HEK293 (cell line): ENCODE results near the gene XRN2.
A peak's percentile ranks its signal among the peaks of the same experiment; 100 is the strongest.

ENCODE experiments used
- CTCF ChIA-PET: fragments of 350-600 bp; formaldehyde crosslinking; extraction: SDS; loops from one replicate; lab custom pipeline; 2021; ENCODE audit warnings: antibody characterized with exemption; lab: Yijun Ruan, JAX
- POLR2A ChIA-PET: fragments of 300-600 bp; formaldehyde crosslinking; extraction: SDS; loops from one replicate; lab custom pipeline; 2020; ENCODE audit warnings: antibody characterized with exemption, inconsistent platforms; lab: Yijun Ruan, JAX
- H3K27ac ChIP-seq: fragments of 200-500 bp; sonication (Bioruptor generic); 2 replicates; pipeline ENCODE4 v1.5.1; 2014; ENCODE audit warnings: low read depth, low read length, control low read depth, inconsistent platforms; ENCODE audit errors: extremely low read depth
- H3K36me3 ChIP-seq, 2 experiments: fragments of 200-500 bp in 1 of 2; sonication (Bioruptor generic) in 1 of 2; 1 replicate in 1 of 2; 2 replicates in 1 of 2; pipeline ENCODE4 v1.5.1; 2014 to 2017; ENCODE audit warnings: inconsistent platforms in 2 of 2, low read length in 2 of 2; ENCODE audit not compliant: control insufficient read depth in 2 of 2, insufficient read depth in 1 of 2
- H3K4me1 ChIP-seq: fragments of 200-500 bp; sonication (Bioruptor generic); 2 replicates; pipeline ENCODE4 v1.5.1; 2014; ENCODE audit warnings: mild to moderate bottlenecking, low read length, inconsistent platforms; ENCODE audit not compliant: control insufficient read depth, insufficient read depth
- H3K4me3 ChIP-seq: 2 replicates; pipeline ENCODE4 v1.5.1; 2011; ENCODE audit warnings: low read depth, mild to moderate bottlenecking, control low read depth, low read length, moderate library complexity
- H3K9me3 ChIP-seq: fragments of 200-500 bp; sonication (Bioruptor generic); 2 replicates; pipeline ENCODE4 v1.5.1; 2014; ENCODE audit warnings: low read depth, low read length, inconsistent platforms; ENCODE audit not compliant: control insufficient read depth, insufficient read depth
- AEBP2 ChIP-seq: fragments of 450-650 bp; formaldehyde crosslinking; IDR thresholded peaks from 2 replicates; pipeline ENCODE4 v1.5.1; 2016; ENCODE audit warnings: missing biosample characterization, missing genetic modification characterization, borderline replicate concordance
- ATF2 ChIP-seq: fragments of 450-650 bp; formaldehyde crosslinking; IDR thresholded peaks from 2 replicates; pipeline ENCODE4 v1.5.1; 2016; ENCODE audit warnings: missing biosample characterization, missing genetic modification characterization, low read depth
- EGR2 ChIP-seq: fragments of 450-650 bp; formaldehyde crosslinking; IDR thresholded peaks from 2 replicates; pipeline ENCODE4 v1.5.1; 2016; ENCODE audit warnings: low read depth, missing biosample characterization, missing genetic modification characterization
- GLI2 ChIP-seq: fragments of 450-650 bp; formaldehyde crosslinking; IDR thresholded peaks from 2 replicates; pipeline ENCODE4; 2017; ENCODE audit warnings: missing biosample characterization, missing genetic modification characterization, low read depth, borderline replicate concordance
- GLIS2 ChIP-seq: fragments of 450-650 bp; formaldehyde crosslinking; IDR thresholded peaks from 2 replicates; pipeline ENCODE4 v1.5.1; 2016; ENCODE audit warnings: missing biosample characterization, missing genetic modification characterization
- IKZF3 ChIP-seq: fragments of 450-650 bp; IDR thresholded peaks from 2 replicates; pipeline ENCODE4 v1.5.0; 2018; ENCODE audit warnings: missing biosample characterization, mild to moderate bottlenecking, missing genetic modification characterization, moderate library complexity
- KLF10 ChIP-seq: fragments of 450-650 bp; IDR thresholded peaks from 2 replicates; pipeline ENCODE4 v1.5.1; 2018; ENCODE audit warnings: missing biosample characterization, mild to moderate bottlenecking, missing genetic modification characterization
- KLF8 ChIP-seq: fragments of 450-650 bp; formaldehyde crosslinking; IDR thresholded peaks from 2 replicates; pipeline ENCODE4 v1.5.1; 2016; ENCODE audit warnings: missing biosample characterization, missing genetic modification characterization
- OSR2 ChIP-seq: fragments of 450-650 bp; formaldehyde crosslinking; IDR thresholded peaks from 2 replicates; pipeline ENCODE4 v1.5.1; 2016; ENCODE audit warnings: missing biosample characterization, missing genetic modification characterization
- PATZ1 ChIP-seq: fragments of 450-650 bp; formaldehyde crosslinking; IDR thresholded peaks from 2 replicates; pipeline ENCODE4 v1.5.1; 2016; ENCODE audit warnings: missing biosample characterization, missing genetic modification characterization
- SP2 ChIP-seq: fragments of 450-650 bp; formaldehyde crosslinking; IDR thresholded peaks from 2 replicates; pipeline ENCODE4 v1.5.1; 2016; ENCODE audit warnings: missing biosample characterization, missing genetic modification characterization
- SP3 ChIP-seq: fragments of 450-650 bp; formaldehyde crosslinking; IDR thresholded peaks from 2 replicates; pipeline ENCODE4 v1.5.1; 2016; ENCODE audit warnings: missing biosample characterization, missing genetic modification characterization
- ZNF121 ChIP-seq: fragments of 450-650 bp; formaldehyde crosslinking; IDR thresholded peaks from 2 replicates; pipeline ENCODE4 v1.5.1; 2016; ENCODE audit warnings: missing biosample characterization, missing genetic modification characterization
- ZNF184 ChIP-seq: fragments of 450-650 bp; IDR thresholded peaks from 2 replicates; pipeline ENCODE4 v1.5.1; 2018; ENCODE audit warnings: missing biosample characterization, mild to moderate bottlenecking, missing genetic modification characterization
- ZNF324 ChIP-seq: fragments of 450-650 bp; formaldehyde crosslinking; IDR thresholded peaks from 2 replicates; pipeline ENCODE4 v1.5.1; 2016; ENCODE audit warnings: missing biosample characterization, missing genetic modification characterization
- ZNF341 ChIP-seq: fragments of 450-650 bp; formaldehyde crosslinking; IDR thresholded peaks from 2 replicates; pipeline ENCODE4; 2016; ENCODE audit warnings: low read depth, missing biosample characterization, missing genetic modification characterization
- ZNF366 ChIP-seq: fragments of 450-650 bp; formaldehyde crosslinking; conservative IDR thresholded peaks from 2 replicates; pipeline ENCODE4 v1.5.1; 2016; ENCODE audit warnings: missing biosample characterization, missing genetic modification characterization
- ZNF398 ChIP-seq: fragments of 450-650 bp; formaldehyde crosslinking; IDR thresholded peaks from 2 replicates; pipeline ENCODE4 v1.5.1; 2017; ENCODE audit warnings: missing biosample characterization, missing genetic modification characterization
- ZNF488 ChIP-seq: fragments of 450-650 bp; formaldehyde crosslinking; IDR thresholded peaks from 2 replicates; pipeline ENCODE4 v1.5.1; 2016; ENCODE audit warnings: missing biosample characterization, missing genetic modification characterization
- ZNF549 ChIP-seq: fragments of 450-650 bp; IDR thresholded peaks from 2 replicates; pipeline ENCODE4 v1.5.1; 2018; ENCODE audit warnings: missing biosample characterization, missing genetic modification characterization, mild to moderate bottlenecking, inconsistent platforms, moderate library complexity
- ZNF561 ChIP-seq: fragments of 450-650 bp; IDR thresholded peaks from 2 replicates; pipeline ENCODE4 v1.5.1; 2018; ENCODE audit warnings: missing biosample characterization, missing genetic modification characterization, borderline replicate concordance
- ZNF600 ChIP-seq: fragments of 450-650 bp; formaldehyde crosslinking; IDR thresholded peaks from 2 replicates; pipeline ENCODE4 v1.5.1; 2016; ENCODE audit warnings: missing biosample characterization, missing genetic modification characterization
- ZNF623 ChIP-seq: fragments of 450-650 bp; formaldehyde crosslinking; IDR thresholded peaks from 2 replicates; pipeline ENCODE4 v1.5.1; 2016; ENCODE audit warnings: missing biosample characterization, missing genetic modification characterization
- ZNF629 ChIP-seq: fragments of 450-650 bp; formaldehyde crosslinking; IDR thresholded peaks from 2 replicates; pipeline ENCODE4 v1.5.1; 2017; ENCODE audit warnings: missing biosample characterization, missing genetic modification characterization
- ZNF704 ChIP-seq: fragments of 450-650 bp; formaldehyde crosslinking; IDR thresholded peaks from 2 replicates; pipeline ENCODE4 v1.5.1; 2016; ENCODE audit warnings: missing biosample characterization, missing genetic modification characterization
- ZNF747 ChIP-seq: fragments of 450-650 bp; formaldehyde crosslinking; IDR thresholded peaks from 2 replicates; pipeline ENCODE4 v1.5.1; 2016; ENCODE audit warnings: missing biosample characterization, missing genetic modification characterization
- ZNF768 ChIP-seq: fragments of 450-650 bp; formaldehyde crosslinking; IDR thresholded peaks from 2 replicates; pipeline ENCODE4 v1.5.1; 2018; ENCODE audit warnings: missing biosample characterization, mild to moderate bottlenecking, missing genetic modification characterization
- ZSCAN30 ChIP-seq: fragments of 450-650 bp; IDR thresholded peaks from 2 replicates; pipeline ENCODE4 v1.5.1; 2018; ENCODE audit warnings: missing biosample characterization, mild to moderate bottlenecking, missing genetic modification characterization, moderate library complexity

XRN2 gene

GRCh38 chr20:21303061-21303871 lies at the start of gene XRN2:
Gene XRN2, plus strand, starts transcription at chr20:21303331. Its CDS starts 68 bp downstream, at chr20:21303399.
- Histone ChIP-seq H3K27ac (peak within 1 kb of the TSS; percentile 92), H3K4me1 (peaks cover 4% of the 10 kb centered on the region; the same call in 1 of the 2 replicates), H3K9me3 (no peaks in the 10 kb centered on the region), H3K36me3 (peaks cover 0 to 4% of the 10 kb centered on the region in 2 experiments; a peak in 1 of 3 replicates), H3K4me3 (peak within 1 kb of the TSS; percentile 86)
- POLR2A ChIA-PET: interaction anchor here (0.5 to 1.1 kb wide), 9 partner anchors 13 to 592 kb away, joined by 3 to 5 read pairs (median 3); no protein-coding TSS in a partner anchor
- CTCF ChIA-PET: interaction anchor here (0.6 to 1.0 kb wide), 3 partner anchors 28 to 1253 kb away, joined by 3 to 7 read pairs (median 3); no protein-coding TSS in a partner anchor
- TF ChIP-seq ZNF747 (no peak), EGR2 (tag by site-specific recombination) (peak; percentile 69), ZNF184 (tag by site-specific recombination) (peak; percentile 73; the same call in 1 of the 2 replicates), KLF8 (tag by site-specific recombination) (peak; percentile 56), GLIS2 (peak; percentile 81), SP3 (tag by site-specific recombination) (peak; percentile 45; the same call in 1 of the 2 replicates), ZNF398 (peak; percentile 47; the same call in 1 of the 2 replicates), ATF2 (tag by site-specific recombination) (peak; percentile 98), ZSCAN30 (tag by site-specific recombination) (peak; percentile 58; the same call in 1 of the 2 replicates), IKZF3 (peak; percentile 76), ZNF600 (peak; percentile 95), OSR2 (tag by site-specific recombination) (peak; percentile 46; the same call in 1 of the 2 replicates), ZNF623 (tag by site-specific recombination) (no peak), ZNF341 (tag by site-specific recombination) (peak; percentile 39; the same call in 1 of the 2 replicates), SP2 (tag by site-specific recombination) (peak; percentile 88), ZNF324 (peak; percentile 79), ZNF768 (tag by site-specific recombination) (no peak), KLF10 (tag by site-specific recombination) (peak; percentile 51; the same call in 1 of the 2 replicates), ZNF549 (tag by site-specific recombination) (no peak), ZNF561 (tag by site-specific recombination) (peak; percentile 70; the same call in 1 of the 2 replicates), PATZ1 (tag by site-specific recombination) (peak; percentile 35; the same call in 1 of the 2 replicates), ZNF704 (tag by site-specific recombination) (peak; percentile 46; the same call in 1 of the 2 replicates), ZNF121 (no peak), ZNF629 (tag by site-specific recombination) (peak; percentile 93), ZNF488 (0 out of 2 replicates have a peak, but pooled peaks have one; percentile 15), AEBP2 (tag by site-specific recombination) (no peak), GLI2 (tag by site-specific recombination) (no peak), ZNF366 (tag by site-specific recombination) (0 out of 2 replicates have a peak, but pooled peaks have one; percentile 9)
